Thoracic aorta (tissue), 2 donors: ENCODE data around the gene RCBTB2. TPM values are rescaled to one million over a fixed set of nuclear protein-coding genes. Genes with fewer than 3 reads are reported as not detected.

Source experiments
- ATAC-seq: fragments of 150-250 bp; one replicate; pipeline ENCODE4 v1.8.0; 2017; ENCODE audit warnings: low read depth; ENCODE audit not compliant: insufficient number of reproducible peaks, low FRiP score
- DNase-seq: peaks from one replicate; pipeline ENCODE4 v3.0.0-alpha.2; 2020; ENCODE audit warnings: low spot score
- H3K27ac ChIP-seq, 2 donors: fragments of 200-600 bp; sonication (generic); 1 replicate in 1 of 2; 2 replicates in 1 of 2; pipeline ENCODE4 v1.5.1; 2016; ENCODE audit warnings: mild to moderate bottlenecking in 2 of 2, moderate library complexity in 2 of 2
- H3K27me3 ChIP-seq: fragments of 200-600 bp; sonication (generic); replicated peaks from 2 replicates; pipeline ENCODE4 v1.6.0; 2016; ENCODE audit warnings: mild to moderate bottlenecking; ENCODE audit not compliant: insufficient read depth
- H3K36me3 ChIP-seq: fragments of 200-600 bp; sonication (generic); one replicate; pipeline ENCODE4 v1.5.1; 2016
- H3K4me1 ChIP-seq, 2 donors: fragments of 200-600 bp; sonication (generic); 1 replicate in 1 of 2; 2 replicates in 1 of 2; pipeline versions ENCODE4 v1.5.1 to v1.6.0; 2016; ENCODE audit warnings: low read depth in 2 of 2, mild to moderate bottlenecking in 1 of 2; ENCODE audit not compliant: control insufficient read depth in 1 of 2
- H3K4me3 ChIP-seq: fragments of 200-600 bp; sonication (generic); 2 replicates; pipeline ENCODE4 v1.5.1; 2016; ENCODE audit warnings: mild to moderate bottlenecking
- H3K9me3 ChIP-seq: fragments of 200-600 bp; sonication (generic); 2 replicates; pipeline ENCODE4 v1.5.1; 2016
- CTCF ChIP-seq: fragments of 200-600 bp; sonication (generic); IDR thresholded peaks from one replicate; pipeline ENCODE4 v1.5.1; 2019; ENCODE audit warnings: antibody characterized with exemption
- total RNA-seq, 2 donors: library from RNA; depleted of rRNA; stranded (reverse); fragments of >200 nt; gene quantifications; one replicate each; pipeline versions ENCODE4 v1.1.0 to v1.2.3, GENCODE V29; 2016

The RCBTB2 gene
- total RNA-seq, 2 donors from 2014 or later: 15.8 to 16.4 TPM

DNA sequence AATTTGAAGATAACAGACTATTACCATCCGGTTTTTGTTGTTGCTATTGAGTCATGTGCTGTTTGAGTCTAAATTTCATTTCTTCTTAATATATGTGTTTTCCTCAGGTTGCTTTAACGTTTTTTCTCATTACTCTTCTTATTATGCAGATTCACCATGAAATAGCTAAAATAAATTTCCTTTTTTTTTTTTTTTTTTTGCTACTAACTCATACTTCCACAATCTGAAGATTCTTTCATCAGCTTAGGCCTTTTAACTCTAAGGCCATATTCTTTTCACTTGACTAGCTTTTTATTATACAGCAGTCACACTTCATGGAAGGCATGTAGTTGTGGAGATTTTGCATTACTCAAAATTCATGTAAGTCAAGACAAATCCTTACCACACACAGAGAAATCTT, 23.9 kb upstream of the RCBTB2 start:
- TF ChIP-seq CTCF: no peak
- DNase-seq (no peak), ATAC-seq (no peak)
- H3K4me1 ChIP-seq: no peaks in the 10 kb centered on the region
- H3K27me3 ChIP-seq: no peaks in the 10 kb centered on the region
- no peak overlapping the region for H3K4me3 ChIP-seq
- H3K9me3 ChIP-seq: peaks cover 5% of the 10 kb centered on the region
- H3K36me3 ChIP-seq: no peaks in the 10 kb centered on the region
- H3K27ac ChIP-seq: no peak overlapping the region

DNA sequence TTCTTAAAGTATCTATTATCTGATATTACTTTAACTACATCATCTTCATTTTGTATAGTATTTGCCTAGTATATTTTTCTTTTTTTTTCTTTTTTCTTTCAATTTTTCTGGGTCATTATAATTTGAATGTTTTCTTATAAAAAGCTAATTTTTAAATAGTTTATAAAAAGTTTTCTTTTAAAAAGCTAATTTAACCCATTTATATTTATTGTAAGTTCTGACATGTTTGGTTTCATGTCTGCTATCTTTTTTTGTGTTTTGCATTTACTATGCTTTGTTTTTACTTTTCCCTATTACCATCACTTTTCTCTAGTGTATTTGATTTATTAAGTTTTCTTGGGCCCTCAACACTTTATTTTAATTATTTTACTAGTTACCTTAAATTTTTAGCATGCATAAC, 22.6 kb upstream of the RCBTB2 start:
- DNase-seq (no peak), ATAC-seq (no peak)
- H3K27ac ChIP-seq: no peak overlapping the region
- H3K4me1 ChIP-seq: no peaks in the 10 kb centered on the region
- no peaks in the 10 kb centered on the region for H3K27me3 ChIP-seq
- no peaks in the 10 kb centered on the region for H3K36me3 ChIP-seq
- no peak overlapping the region for H3K4me3 ChIP-seq
- peaks cover 11% of the 10 kb centered on the region for H3K9me3 ChIP-seq
- no peak for TF ChIP-seq CTCF

GRCh38 chr13:48551329-48551728, 18.4 kb upstream of the RCBTB2 start:
- Histone ChIP-seq H3K9me3 (peaks cover 11% of the 10 kb centered on the region), H3K27me3 (no peaks in the 10 kb centered on the region), H3K36me3 (no peaks in the 10 kb centered on the region), H3K4me3 (no peak overlapping the region), H3K27ac (no peak overlapping the region), H3K4me1 (no peaks in the 10 kb centered on the region)
- TF ChIP-seq CTCF: no peak
- ATAC-seq (no peak), DNase-seq (no peak)

DNA sequence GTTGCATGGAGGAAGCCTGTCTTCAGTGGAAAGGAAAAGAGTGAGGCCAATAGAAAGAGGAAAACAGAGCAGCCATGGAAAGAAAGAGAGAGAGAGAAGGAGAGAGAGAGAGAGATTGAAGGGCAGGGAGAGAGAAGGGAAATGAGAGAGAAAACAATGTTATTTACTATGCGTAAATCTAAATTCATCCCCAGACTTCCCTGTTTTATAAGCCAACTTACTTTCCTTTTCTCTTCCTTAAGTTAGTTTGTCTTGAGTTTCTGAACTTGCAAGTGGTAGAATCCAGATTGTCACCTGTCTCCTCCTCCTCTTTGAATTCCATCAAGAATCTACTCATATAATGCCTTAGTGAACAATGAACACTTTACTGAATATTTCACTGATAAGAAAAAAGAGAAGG, 16.8 kb upstream of the RCBTB2 start:
- TF ChIP-seq CTCF: no peak
- DNase-seq (no peak), ATAC-seq (no peak)
- H3K27me3 ChIP-seq: no peaks in the 10 kb centered on the region
- no peak overlapping the region for H3K27ac ChIP-seq
- no peaks in the 10 kb centered on the region for H3K4me1 ChIP-seq
- H3K4me3 ChIP-seq: no peak overlapping the region
- H3K9me3 ChIP-seq: peaks cover 6% of the 10 kb centered on the region
- H3K36me3 ChIP-seq: no peaks in the 10 kb centered on the region

DNA sequence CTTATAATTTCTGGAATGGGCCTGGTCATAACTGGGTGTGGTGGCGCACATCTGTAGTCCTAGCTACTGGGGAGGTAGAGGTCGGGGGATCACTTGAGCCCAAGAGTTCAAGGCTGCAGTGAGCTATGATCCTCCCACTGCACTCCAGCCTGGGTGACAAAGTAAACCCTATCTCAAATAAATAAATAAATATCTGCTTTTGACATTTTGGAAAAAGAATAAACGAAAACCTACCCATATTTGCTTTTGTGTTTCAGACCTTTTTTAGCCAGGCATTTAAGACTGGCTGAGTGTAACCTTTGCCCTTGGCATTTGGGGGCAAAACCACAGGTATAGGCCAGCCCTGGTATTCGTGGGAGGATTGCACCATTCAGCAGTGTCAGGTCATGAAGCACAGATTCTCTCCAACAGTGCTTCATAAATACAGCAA, 14.8 kb upstream of the RCBTB2 start:
- Histone ChIP-seq H3K9me3 (peaks cover 6% of the 10 kb centered on the region), H3K27ac (no peak overlapping the region), H3K4me1 (peaks cover 2 to 5% of the 10 kb centered on the region in 2 donors), H3K27me3 (no peaks in the 10 kb centered on the region), H3K36me3 (no peaks in the 10 kb centered on the region), H3K4me3 (no peak overlapping the region)
- ATAC-seq: no peak
- TF ChIP-seq CTCF: no peak
- DNase-seq: no peak
